Measurements from ENCODE around the gene RAB10.

DNA sequence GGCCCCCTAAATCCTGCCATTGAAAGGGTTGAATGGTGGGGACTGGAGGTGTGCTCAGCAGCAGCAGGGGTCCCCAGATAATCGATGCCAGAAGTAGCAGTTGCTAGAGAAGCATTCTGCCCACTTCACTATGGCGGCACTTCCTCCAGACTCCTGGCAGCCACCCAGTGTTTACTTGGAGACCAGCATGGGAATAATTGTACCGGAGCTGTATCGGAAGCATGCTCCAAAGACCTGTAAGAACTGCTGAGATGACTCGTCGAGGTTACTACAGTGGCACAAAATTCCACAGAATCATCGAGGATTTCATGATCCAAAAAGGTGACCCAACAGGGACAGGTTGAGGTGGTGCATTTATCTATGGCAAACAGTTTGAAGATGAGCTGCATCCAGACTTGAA lies 128.0 kb downstream of the RAB10 start:
- TF ChIP-seq HOXA7 (CRISPR knock-in tag; IDR thresholded peaks at IDR 0.05) (no peak), ZNF543 (CRISPR knock-in tag; IDR thresholded peaks at IDR 0.05) (no peak), ZNF431 (CRISPR knock-in tag; IDR thresholded peaks at IDR 0.05; ENCODE audit: borderline replicate concordance, low read depth) (no peak), POLR2AphosphoS5 (IDR thresholded peaks at IDR 0.05; ENCODE audit: low read depth, low read length) (no peak), ZFAT (CRISPR knock-in tag; conservative IDR thresholded peaks at IDR 0.05) (no peak), NFKBIZ (CRISPR knock-in tag; IDR thresholded peaks at IDR 0.05) (no peak), MIXL1 (CRISPR knock-in tag; IDR thresholded peaks at IDR 0.05) (no peak), MAFF (IDR thresholded peaks at IDR 0.05; ENCODE audit: low read depth, low read length) (no peak)
- TF ChIP-seq, protein P1, sequence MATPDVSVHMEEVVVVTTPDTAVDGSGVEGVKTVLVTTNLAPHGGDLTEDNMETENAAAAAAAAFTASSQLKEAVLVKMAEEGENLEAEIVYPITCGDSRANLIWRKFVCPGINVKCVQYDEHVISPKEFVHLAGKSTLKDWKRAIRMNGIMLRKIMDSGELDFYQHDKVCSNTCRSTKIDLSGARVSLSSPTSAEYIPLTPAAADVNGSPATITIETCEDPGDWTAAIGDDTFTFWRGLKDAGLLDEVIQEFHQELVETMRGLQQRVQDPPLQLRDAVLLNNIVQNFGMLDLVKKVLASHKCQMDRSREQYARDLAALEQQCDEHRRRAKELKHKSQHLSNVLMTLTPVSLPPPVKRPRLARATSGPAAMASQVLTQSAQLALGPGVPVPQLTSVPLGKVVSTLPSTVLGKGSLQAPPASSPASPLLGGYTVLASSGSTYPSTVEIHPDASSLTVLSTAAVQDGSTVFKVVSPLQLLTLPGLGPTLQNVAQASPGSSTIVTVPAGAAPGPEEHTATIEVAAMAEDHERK (CRISPR knock-in tag; IDR thresholded peaks at IDR 0.05; ENCODE audit: low read depth), result no peak

Data from HepG2 (cell line).